Skeletal muscle satellite cell (primary cell): ENCODE data around the gene SMNDC1.

Source experiments
- H3K27me3 ChIP-seq: 2 replicates; pipeline ENCODE4 v1.7.0; 2013; ENCODE audit warnings: low read length; ENCODE audit not compliant: control insufficient read depth, insufficient read depth
- H3K36me3 ChIP-seq: 2 replicates; pipeline ENCODE4 v1.7.0; 2013; ENCODE audit warnings: mild to moderate bottlenecking, control low read depth, low read length; ENCODE audit not compliant: insufficient read depth
- H3K4me1 ChIP-seq: 2 replicates; pipeline ENCODE4 v1.7.0; 2013; ENCODE audit warnings: low read length; ENCODE audit not compliant: control insufficient read depth, insufficient read depth
- H3K4me2 ChIP-seq: 2 replicates; pipeline ENCODE4 v1.7.0; 2013; ENCODE audit warnings: mild to moderate bottlenecking, low read length
- H3K4me3 ChIP-seq: 2 replicates; pipeline ENCODE4 v1.7.0; 2013; ENCODE audit warnings: low read length
- H3K9ac ChIP-seq: 2 replicates; pipeline ENCODE4 v1.7.0; 2013; ENCODE audit warnings: mild to moderate bottlenecking, low read depth, low read length, moderate library complexity
- H3K9me3 ChIP-seq: replicated peaks from 2 replicates; pipeline ENCODE4 v1.7.0; 2013; ENCODE audit warnings: mild to moderate bottlenecking, control low read depth, low read length

Gene SMNDC1

GRCh38 chr10:110242511-110242910 is 62.2 kb downstream of the SMNDC1 start:
- no peak overlapping the region for H3K4me3 ChIP-seq
- H3K4me2 ChIP-seq: no peak overlapping the region
- H3K27me3 ChIP-seq: no peaks in the 10 kb centered on the region
- H3K9ac ChIP-seq: no peak overlapping the region
- no peaks in the 10 kb centered on the region for H3K36me3 ChIP-seq
- no peaks in the 10 kb centered on the region for H3K4me1 ChIP-seq
- no peaks in the 10 kb centered on the region for H3K9me3 ChIP-seq

GRCh38 chr10:110241841-110242240 is 62.9 kb downstream of the SMNDC1 start:
- Histone ChIP-seq H3K27me3 (no peaks in the 10 kb centered on the region), H3K9me3 (no peaks in the 10 kb centered on the region), H3K4me1 (no peaks in the 10 kb centered on the region), H3K4me2 (no peak overlapping the region), H3K4me3 (no peak overlapping the region), H3K9ac (no peak overlapping the region), H3K36me3 (no peaks in the 10 kb centered on the region)

- Histone ChIP-seq H3K9me3 (no peaks in the 10 kb centered on the region), H3K4me3 (no peak overlapping the region), H3K4me1 (no peaks in the 10 kb centered on the region), H3K9ac (no peak overlapping the region), H3K4me2 (no peak overlapping the region), H3K36me3 (no peaks in the 10 kb centered on the region), H3K27me3 (no peaks in the 10 kb centered on the region)
Observed at GRCh38 chr10:110241407-110241806, 63.3 kb downstream of the SMNDC1 start.
